ENCODE results near the gene HSPB1.
"Not testable (repeated sequence)": the region's sequence is repeated elsewhere in the genome, so short reads cannot be mapped to it uniquely, and the experiment has no call there.

HSPB1 gene

GRCh38 chr7:76281706-76282343 lies 20.6 kb upstream of the HSPB1 start:
- no peak for DNase-seq (ENCODE audit: low spot score)

GRCh38 chr7:76282344-76283253 lies 19.9 kb upstream of the HSPB1 start:
- DNase-seq (ENCODE audit: low spot score) = no peak

DNA sequence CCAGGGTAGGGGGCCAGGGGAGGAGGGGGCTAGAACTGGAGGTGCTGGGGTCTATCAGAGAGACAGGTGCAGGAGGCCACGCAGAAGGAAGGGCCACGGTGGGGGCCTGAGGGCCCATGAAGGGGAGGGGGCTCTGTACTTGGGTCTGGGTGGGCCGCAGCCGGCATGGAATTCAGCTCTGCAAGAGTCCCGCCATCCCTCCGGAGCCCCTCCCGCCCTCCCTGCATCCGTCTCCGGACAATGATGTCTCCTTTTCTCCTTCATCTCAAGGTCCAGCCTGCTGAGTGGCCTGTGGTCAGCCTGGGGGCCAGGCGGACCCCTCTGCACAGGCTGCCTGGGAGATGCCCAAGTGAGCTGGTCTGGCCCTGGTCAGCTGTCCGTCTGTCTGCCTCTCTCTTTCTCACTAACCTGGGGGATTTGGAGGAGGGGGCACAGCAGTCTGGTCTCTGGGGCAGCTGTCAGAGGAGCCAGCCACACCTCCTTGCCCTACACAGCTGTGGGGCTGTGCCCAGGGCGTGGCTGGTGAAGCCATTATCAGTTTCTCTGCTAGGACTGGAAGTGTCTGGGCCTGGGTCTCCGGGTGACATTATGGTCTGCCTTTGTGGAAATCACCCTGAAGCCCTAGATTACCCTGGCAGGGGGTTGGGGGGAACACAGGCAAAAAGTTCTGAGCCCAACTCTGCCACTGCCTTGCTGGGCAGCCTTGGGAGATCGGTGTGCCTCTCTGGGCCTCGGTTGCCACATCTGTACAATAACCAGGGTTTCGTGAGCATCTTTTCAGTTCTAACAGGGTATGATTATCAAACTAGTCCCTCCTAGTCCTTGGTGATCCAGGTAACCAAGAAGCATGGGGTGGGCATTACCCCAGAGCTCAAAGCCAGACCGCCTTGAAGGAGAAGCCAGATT lies 19.0 kb upstream of the HSPB1 start:
- no peak for DNase-seq (ENCODE audit: low spot score)

DNA sequence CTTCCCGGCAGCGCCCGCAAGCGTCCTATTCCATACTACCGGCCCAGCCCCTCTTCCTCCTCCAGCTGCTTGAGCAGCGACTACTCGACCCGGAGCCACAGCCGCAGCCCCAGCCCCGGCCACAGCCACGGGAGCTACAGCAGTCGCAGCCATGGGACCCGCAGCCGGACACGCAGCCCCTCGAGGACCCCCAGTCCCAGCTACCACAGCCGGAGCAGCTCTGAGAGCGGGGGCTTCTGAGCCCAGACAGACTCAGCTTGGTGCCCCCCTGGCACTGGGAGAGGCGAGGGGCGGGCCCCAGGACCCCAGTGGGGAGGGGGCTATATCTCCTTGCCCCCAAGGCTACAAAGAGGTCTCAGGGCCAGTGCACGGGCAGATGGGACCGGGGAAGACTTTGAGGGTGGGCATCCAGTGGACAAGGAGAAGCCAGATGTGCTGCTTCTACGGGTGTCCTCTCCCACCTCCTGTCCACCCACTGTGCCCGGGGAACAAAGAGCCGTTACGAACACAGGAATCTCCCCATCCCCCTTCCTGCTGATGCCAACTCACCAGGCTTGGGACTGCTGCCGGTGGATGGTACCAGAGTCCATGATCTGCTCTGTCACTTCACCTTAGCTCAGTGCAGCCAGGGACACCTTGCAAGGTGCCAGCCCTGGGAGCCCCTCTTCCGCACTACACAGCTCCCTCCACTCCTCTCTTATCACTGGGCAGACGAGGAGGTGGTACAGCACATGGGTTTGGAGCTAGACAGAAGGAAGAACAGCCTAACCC lies 16.7 kb upstream of the HSPB1 start:
- DNase-seq (ENCODE audit: low spot score) = no peak

GRCh38 chr7:76286842-76287403 lies 15.6 kb upstream of the HSPB1 start:
- no peak for DNase-seq (ENCODE audit: low spot score)

DNA sequence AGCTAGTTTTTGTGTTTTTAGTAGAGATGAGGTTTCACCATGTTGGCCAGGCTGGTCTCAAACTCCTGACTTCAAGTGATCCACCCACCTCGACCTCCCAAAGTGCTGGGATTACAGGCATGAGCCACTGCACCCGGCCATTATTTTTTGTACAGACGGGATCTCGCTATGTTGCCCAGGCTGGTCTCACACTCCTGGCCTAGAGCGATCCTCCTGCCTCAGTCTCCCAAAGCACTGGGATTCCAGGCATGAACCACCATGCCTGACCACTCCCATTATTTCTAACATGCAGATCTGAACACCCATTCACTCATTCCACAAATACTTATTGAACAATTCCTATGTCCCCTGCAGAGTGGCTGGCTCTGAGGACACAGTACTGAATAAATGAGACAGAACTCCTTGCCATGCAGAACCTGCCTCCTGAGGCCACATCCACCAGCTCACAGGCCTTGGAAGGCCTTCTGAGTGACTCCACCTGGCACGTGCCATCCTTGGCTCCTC lies 11.6 kb upstream of the HSPB1 start:
- not testable (repeated sequence) for DNase-seq (ENCODE audit: low spot score)

GRCh38 chr7:76291351-76292212 lies 10.9 kb upstream of the HSPB1 start:
- peak; percentile 99 for DNase-seq (ENCODE audit: low spot score)

DNA sequence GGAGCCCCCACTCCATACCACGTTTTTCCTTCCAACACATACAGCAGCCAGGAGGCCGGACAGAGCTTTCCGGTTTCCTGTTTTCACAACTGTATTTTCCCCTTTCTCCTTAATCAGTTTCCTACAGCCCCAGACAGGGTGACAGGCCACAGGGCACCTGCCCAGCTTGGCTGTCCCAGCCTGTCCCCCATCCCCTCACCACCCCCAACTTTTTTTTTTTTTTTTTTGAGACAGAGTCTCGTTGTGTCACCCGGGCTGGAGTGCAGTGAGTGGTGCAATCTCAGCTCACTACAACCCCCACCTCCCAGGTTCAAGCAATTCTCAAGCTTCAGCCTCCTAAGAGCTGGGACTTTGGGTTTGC lies 10.3 kb upstream of the HSPB1 start:
- DNase-seq (ENCODE audit: low spot score) = no peak

DNA sequence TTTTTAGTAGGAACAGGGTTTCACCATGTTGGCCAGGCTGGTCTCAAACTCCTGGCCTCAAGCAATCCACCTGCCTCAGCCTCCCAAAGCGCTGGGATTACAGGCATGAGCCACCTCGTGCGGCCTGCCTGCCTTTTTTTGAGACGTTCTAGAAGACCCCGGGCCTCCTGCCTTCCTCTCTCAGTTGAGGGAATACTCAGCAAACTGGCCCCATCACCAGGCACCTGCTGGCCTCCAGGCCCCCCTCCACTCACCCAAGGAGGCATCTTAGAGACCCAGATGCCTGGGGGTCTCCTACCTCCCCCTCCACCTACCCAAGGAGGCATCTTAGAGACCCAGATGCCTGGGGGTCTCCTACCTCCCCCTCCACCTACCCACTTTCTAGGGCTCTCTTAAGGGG lies 9.6 kb upstream of the HSPB1 start:
- not testable (repeated sequence) for DNase-seq (ENCODE audit: low spot score)

DNA sequence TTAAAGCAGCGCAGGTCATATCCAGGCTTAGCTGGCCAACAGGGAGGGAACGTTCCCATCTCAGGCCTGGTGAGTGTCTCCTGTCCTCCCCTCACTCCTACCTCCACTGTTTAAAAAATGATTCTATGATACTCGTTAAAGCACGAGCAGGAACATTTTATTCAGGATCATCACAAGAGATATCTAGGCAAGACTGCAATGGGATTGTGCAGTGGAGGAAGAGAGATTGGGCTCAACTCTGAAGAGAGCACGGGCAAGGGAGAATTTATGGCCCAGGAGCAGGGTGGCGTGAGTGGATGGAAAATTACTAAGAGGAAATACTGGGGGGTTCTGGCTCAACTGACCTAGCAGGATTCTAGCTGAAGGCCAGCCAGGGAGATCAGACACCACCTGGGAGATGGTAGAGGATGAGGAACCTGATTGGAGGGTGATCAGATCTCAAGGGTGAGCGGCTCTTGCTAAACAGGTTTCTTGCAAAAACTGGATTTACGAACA lies 9.0 kb upstream of the HSPB1 start:
- peak; percentile 28 for DNase-seq (ENCODE audit: low spot score)

DNA sequence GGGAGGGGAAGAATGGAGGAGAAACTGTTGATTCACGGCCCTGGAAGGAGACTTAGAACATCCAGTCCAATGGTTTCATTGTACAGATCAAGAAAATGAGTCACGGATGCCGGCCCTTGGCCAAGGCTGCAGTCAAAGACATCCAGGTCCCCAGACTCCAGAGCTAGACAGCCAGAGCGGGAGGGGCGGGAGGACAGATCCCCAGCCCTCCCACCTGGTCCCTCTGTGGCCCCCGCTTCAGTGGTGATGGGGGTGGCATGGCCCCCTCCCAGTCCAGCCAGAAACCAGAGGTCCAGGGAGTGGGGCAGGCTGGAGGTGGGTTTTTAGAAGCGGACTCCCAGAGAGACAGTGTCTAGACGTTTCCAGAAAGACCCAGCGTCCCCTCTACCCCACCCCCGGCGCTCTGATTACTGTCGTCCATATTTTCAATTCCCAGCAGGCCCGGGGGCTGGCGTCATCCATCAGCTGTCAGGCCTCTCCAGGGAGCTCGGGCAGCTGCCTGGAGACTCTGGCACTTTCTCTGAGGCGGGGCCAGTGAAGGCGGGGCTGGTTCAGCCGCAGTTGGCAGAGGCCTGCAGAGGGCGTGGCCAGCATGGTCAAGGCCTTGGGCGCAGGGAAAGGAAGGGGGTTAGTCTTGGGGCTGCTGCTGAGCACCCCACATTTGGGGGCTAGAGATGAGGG lies 8.0 kb upstream of the HSPB1 start:
- DNase-seq (ENCODE audit: low spot score) = peak; percentile 94

DNA sequence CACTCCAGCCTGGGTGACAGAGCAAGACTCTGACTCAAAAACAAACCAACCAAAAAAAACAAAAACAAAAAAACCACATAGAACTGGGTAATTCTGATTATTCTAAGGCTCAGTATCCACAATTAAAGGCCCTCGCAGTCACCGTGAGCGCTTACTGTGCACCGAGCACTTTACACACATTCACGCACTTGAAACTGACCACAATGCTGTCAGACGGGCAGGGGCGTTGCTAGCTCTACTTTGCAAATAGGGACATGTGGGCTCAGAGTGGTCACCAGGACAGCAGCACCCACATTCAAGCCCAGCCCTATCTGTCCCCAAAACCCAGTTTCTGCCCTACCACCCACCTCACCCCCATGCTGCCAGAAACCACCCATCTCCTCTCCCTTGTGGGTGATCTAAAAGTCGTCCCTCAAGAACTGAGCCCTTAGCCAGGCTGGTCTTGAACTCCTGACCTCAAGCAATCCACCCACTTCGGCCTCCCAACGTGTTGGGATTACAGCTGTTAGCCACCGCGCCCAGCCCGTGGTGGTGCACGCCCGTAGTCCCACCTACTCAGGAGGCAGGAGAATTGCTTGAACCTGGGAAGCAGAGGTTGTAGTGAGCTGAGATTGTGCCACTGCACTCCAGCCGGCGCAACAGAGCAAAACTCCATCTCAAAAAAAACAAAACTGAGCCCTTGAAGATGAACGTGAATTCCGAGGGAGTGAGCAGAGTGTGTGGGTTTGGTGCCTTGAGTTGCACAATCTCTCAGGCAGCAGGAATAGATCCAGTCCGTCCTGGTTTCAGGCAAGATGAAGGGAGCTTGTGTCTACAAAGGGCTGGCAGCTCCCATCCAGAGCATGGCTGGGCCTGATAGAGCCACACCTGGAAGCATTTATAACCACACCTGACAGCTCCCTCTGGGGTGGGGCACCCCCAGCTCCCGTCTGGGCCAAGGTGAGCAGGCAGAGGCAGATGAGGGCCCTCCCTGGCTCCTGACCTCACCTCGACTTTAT lies 5.4 kb upstream of the HSPB1 start:
- DNase-seq (ENCODE audit: low spot score) = peak; percentile 20

GRCh38 chr7:76300166-76300731 lies 2.2 kb upstream of the HSPB1 start:
- peak; percentile 95 for DNase-seq (ENCODE audit: low spot score)

GRCh38 chr7:76301000-76301399 lies 1.5 kb upstream of the HSPB1 start:
- DNase-seq (ENCODE audit: low spot score) = no peak

- peak; percentile 94 for DNase-seq (ENCODE audit: low spot score)
These were observed 1.0 kb downstream of the HSPB1 start for GRCh38 chr7:76303202-76304147.

DNA sequence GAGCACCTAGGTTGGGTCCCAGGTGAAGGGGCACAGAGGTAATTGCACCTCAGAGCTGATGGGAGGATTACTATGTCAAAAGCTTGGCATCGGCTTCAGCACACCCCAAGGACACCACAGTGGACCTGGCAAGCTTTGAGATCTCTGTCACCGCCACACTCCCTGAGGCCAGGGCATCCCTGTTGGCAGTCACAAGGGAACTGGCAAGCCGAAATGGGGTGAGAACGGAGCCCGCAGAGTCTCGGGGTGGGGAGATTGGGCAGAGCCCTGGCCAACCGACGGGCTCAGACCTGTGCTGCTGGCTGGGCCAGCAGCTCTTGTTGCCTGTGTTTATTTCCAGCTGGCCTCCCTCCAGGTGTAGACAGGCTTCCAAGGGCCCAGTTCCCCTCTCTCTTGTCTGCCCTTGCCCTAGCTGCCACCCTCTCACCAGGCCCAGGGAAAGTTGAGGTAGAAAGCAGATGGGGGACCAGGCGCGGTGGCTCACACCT lies 2.5 kb downstream of the HSPB1 start:
- DNase-seq (ENCODE audit: low spot score) = no peak
